Lower lobe of right lung (tissue), 2 donors: ENCODE data around the gene USH1C. TPM values are rescaled to one million over a fixed set of nuclear protein-coding genes. Genes with fewer than 3 reads are reported as not detected.

ENCODE experiments used
- ATAC-seq, 2 donors: fragments of 200-7000 bp; cut with Tn5 transposase; one replicate each; pipeline ENCODE4 v1.9.1; 2020 to 2022; ENCODE audit warnings: mild to moderate bottlenecking in 2 of 2, moderate library complexity in 2 of 2
- DNase-seq: peaks from one replicate; pipeline ENCODE4 v3.0.0-alpha.2; 2020
- H3K27ac ChIP-seq: fragments of 200-600 bp; one replicate; pipeline ENCODE4 v1.8.0; 2022
- H3K27me3 ChIP-seq: fragments of 200-600 bp; one replicate; pipeline ENCODE4 v1.8.0; 2022; ENCODE audit warnings: low read depth
- H3K36me3 ChIP-seq: fragments of 200-600 bp; one replicate; pipeline ENCODE4 v1.8.0; 2022; ENCODE audit warnings: mild to moderate bottlenecking
- H3K4me1 ChIP-seq: fragments of 200-600 bp; one replicate; pipeline ENCODE4 v1.8.0; 2022
- H3K4me3 ChIP-seq: fragments of 200-600 bp; one replicate; pipeline ENCODE4 v1.8.0; 2022; ENCODE audit warnings: mild to moderate bottlenecking
- H3K9me3 ChIP-seq: fragments of 200-600 bp; one replicate; pipeline ENCODE4 v1.8.0; 2022
- intact Hi-C: fragments of 100-400 bp; cut with DNase I; formaldehyde crosslinking; loops from one replicate; pipeline ENCODE4 v1.11.0; 2022
- total RNA-seq: library from RNA; stranded (reverse); fragmentation: NEBNext Ultra II Directional; extraction: Animal tissue kit (Norgen Biotek cat#: 25700); gene quantifications from one replicate; pipeline ENCODE4 v1.2.1, GENCODE V29; 2021
- TF ChIP-seq, protein P1 (sequence below): fragments of 200-600 bp; IDR thresholded peaks from one replicate; pipeline ENCODE4 v1.8.0; 2022; ENCODE audit warnings: antibody characterized with exemption, mild to moderate bottlenecking
- donor health status: DM: no; HTN: yes; CAD: no; lungs with severe emphysema.

Gene USH1C
- total RNA-seq, 1 donor from 2014 or later, result 0.30 TPM

DNA sequence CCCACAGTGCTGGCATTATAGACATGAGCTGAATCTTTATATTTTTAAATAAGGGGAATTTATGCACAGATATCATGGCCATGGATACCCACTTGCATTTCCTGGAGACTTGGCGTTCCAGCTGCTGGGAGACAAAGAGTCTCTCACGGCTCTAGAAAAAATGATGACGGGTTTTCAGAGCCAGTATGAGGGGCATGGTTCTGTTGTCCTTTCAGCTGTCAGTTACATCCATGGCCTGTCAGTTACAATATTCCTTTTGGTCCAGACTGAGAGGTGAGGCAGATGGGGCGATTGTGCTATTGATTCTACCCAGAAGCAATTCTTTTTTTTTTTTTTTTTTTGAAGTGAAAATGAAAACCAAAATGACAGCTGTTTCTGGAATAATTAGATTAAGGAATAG, 29.7 kb downstream of the USH1C start:
- DNase-seq (no peak), ATAC-seq (no peak)
- H3K4me1 ChIP-seq, result no peaks in the 10 kb centered on the region
- H3K9me3 ChIP-seq, result no peaks in the 10 kb centered on the region
- H3K27ac ChIP-seq, result no peak overlapping the region
- no peaks in the 10 kb centered on the region for H3K36me3 ChIP-seq
- H3K4me3 ChIP-seq, result no peak overlapping the region
- intact Hi-C loops, result no loop called here
- H3K27me3 ChIP-seq, result no peaks in the 10 kb centered on the region
- TF ChIP-seq, protein P1, sequence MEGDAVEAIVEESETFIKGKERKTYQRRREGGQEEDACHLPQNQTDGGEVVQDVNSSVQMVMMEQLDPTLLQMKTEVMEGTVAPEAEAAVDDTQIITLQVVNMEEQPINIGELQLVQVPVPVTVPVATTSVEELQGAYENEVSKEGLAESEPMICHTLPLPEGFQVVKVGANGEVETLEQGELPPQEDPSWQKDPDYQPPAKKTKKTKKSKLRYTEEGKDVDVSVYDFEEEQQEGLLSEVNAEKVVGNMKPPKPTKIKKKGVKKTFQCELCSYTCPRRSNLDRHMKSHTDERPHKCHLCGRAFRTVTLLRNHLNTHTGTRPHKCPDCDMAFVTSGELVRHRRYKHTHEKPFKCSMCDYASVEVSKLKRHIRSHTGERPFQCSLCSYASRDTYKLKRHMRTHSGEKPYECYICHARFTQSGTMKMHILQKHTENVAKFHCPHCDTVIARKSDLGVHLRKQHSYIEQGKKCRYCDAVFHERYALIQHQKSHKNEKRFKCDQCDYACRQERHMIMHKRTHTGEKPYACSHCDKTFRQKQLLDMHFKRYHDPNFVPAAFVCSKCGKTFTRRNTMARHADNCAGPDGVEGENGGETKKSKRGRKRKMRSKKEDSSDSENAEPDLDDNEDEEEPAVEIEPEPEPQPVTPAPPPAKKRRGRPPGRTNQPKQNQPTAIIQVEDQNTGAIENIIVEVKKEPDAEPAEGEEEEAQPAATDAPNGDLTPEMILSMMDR, result no peak

- no peak overlapping the region for H3K4me3 ChIP-seq
Measured at GRCh38 chr11:17513853-17514252, 30.4 kb downstream of the USH1C start.

GRCh38 chr11:17512101-17512500, 32.1 kb downstream of the USH1C start:
- Histone ChIP-seq H3K9me3 (no peaks in the 10 kb centered on the region), H3K4me3 (no peak overlapping the region), H3K4me1 (no peaks in the 10 kb centered on the region), H3K27ac (no peak overlapping the region), H3K27me3 (no peaks in the 10 kb centered on the region), H3K36me3 (no peaks in the 10 kb centered on the region)
- intact Hi-C loops, result no loop called here
- no peak for ATAC-seq
- TF ChIP-seq, protein P1, result no peak
- DNase-seq, result no peak

More at GRCh38 chr11:17513853-17514252, 30.4 kb downstream of the USH1C start:
- no peaks in the 10 kb centered on the region for H3K36me3 ChIP-seq
- H3K4me1 ChIP-seq, result no peaks in the 10 kb centered on the region
- intact Hi-C loops, result no loop called here
- no peaks in the 10 kb centered on the region for H3K9me3 ChIP-seq
- no peak overlapping the region for H3K27ac ChIP-seq
- DNase-seq (no peak), ATAC-seq (no peak)
- H3K27me3 ChIP-seq, result no peaks in the 10 kb centered on the region
- TF ChIP-seq, protein P1, result no peak

- intact Hi-C loops, result no loop called here
- Histone ChIP-seq H3K4me1 (no peaks in the 10 kb centered on the region), H3K27ac (no peak overlapping the region), H3K27me3 (no peaks in the 10 kb centered on the region), H3K36me3 (no peaks in the 10 kb centered on the region), H3K9me3 (no peaks in the 10 kb centered on the region), H3K4me3 (no peak overlapping the region)
- ATAC-seq, result no peak
- TF ChIP-seq, protein P1, result no peak
- no peak for DNase-seq
Measured at GRCh38 chr11:17511571-17511970, 32.6 kb downstream of the USH1C start.

DNA sequence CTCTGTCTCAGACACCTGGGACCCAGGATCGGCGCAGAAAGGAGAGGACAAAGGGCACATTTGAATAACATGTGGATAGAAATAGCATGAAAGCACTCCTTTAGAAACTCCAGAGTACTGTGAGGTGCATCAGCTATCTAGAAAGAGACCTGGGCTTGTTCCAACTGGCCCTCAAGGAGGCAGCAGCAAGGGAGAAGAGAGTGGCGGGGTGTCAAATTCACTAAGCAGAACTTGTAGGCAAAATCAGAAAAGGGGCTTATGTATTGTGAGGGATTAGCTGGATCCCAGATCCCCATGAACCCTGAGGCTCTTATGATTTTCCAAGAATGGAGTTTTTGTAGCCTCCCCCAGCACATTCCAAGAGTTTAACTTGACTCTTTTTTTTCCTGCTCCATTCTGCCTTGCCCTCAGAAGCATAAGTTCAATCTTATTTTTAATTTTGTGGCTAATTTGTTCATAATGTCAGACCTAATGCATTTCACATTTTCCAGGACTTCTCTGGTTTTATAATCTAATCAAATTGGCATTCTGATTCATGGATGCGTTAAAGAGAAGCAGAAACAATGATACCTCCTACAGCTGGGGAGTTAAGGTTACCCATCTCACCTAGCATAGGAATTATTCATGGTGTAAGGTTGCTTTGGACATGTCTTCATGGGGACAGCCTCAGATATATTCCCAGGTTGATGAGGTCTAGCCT, 33.6 kb downstream of the USH1C start:
- DNase-seq (no peak), ATAC-seq (no peak)
- H3K27me3 ChIP-seq, result no peaks in the 10 kb centered on the region
- H3K4me3 ChIP-seq, result no peak overlapping the region
- TF ChIP-seq, protein P1, result no peak
- H3K36me3 ChIP-seq, result no peaks in the 10 kb centered on the region
- H3K4me1 ChIP-seq, result no peaks in the 10 kb centered on the region
- H3K9me3 ChIP-seq, result no peaks in the 10 kb centered on the region
- intact Hi-C loops, result no loop called here
- H3K27ac ChIP-seq, result no peak overlapping the region
